Esophagus muscularis mucosa (tissue), 4 donors: ENCODE results near the gene ZNF584. TPM values are rescaled to one million over a fixed set of nuclear protein-coding genes. Genes with fewer than 3 reads are reported as not detected.
A peak's percentile ranks its signal among the peaks of the same experiment; 100 is the strongest.

Experiments used
- DNase-seq: peaks from one replicate; pipeline ENCODE4 v3.0.0-alpha.2; 2017; ENCODE audit errors: extremely low spot score
- H3K27ac ChIP-seq, 4 donors: fragments of 200-600 bp; sonication (generic); replicated peaks in 1 of 4; 1 replicate in 3 of 4; 2 replicates in 1 of 4; pipeline ENCODE4 v1.5.1; 2016 to 2019; ENCODE audit warnings: mild to moderate bottlenecking in 1 of 4
- H3K27me3 ChIP-seq, 4 donors: fragments of 200-600 bp; sonication (generic); one replicate each; pipeline versions ENCODE4 v1.5.1 to v1.6.0; 2016 to 2019
- H3K36me3 ChIP-seq, 4 donors: fragments of 200-600 bp; sonication (generic); one replicate each; pipeline ENCODE4 v1.5.1; 2016 to 2019
- H3K4me1 ChIP-seq, 4 donors: fragments of 200-600 bp; sonication (generic); one replicate each; pipeline ENCODE4 v1.5.1; 2016 to 2019
- H3K4me3 ChIP-seq, 4 donors: fragments of 200-600 bp; sonication (generic); 1 replicate in 2 of 4; 2 replicates in 2 of 4; pipeline ENCODE4 v1.5.1; 2016 to 2019; ENCODE audit warnings: mild to moderate bottlenecking in 4 of 4, moderate library complexity in 1 of 4
- H3K9me3 ChIP-seq, 4 donors: fragments of 200-600 bp; sonication (generic); 1 replicate in 3 of 4; 2 replicates in 1 of 4; pipeline ENCODE4 v1.5.1; 2016 to 2019
- EP300 ChIP-seq: sonication (generic); formaldehyde crosslinking; IDR thresholded peaks from one replicate; pipeline ENCODE4 v1.6.1; 2017; ENCODE audit warnings: antibody characterized with exemption
- POLR2A ChIP-seq: fragments of 450-650 bp; IDR thresholded peaks from one replicate; pipeline ENCODE4 v1.6.1; 2017; ENCODE audit warnings: antibody characterized with exemption, moderate library complexity, mild to moderate bottlenecking, low read depth
- POLR2AphosphoS5 ChIP-seq, 2 donors: sonication (generic); formaldehyde crosslinking; IDR thresholded peaks; one replicate each; pipeline ENCODE4 v1.6.1; 2017; ENCODE audit warnings: antibody characterized with exemption in 2 of 2
- WGBS: methylation state at CpG from one replicate; pipeline ENCODE4 v1.1.5; 2018; 5-methylcytosine and 5-hydroxymethylcytosine counted together
- intact Hi-C: fragments of 100-400 bp; cut with DNase I; formaldehyde crosslinking; loops from one replicate; pipeline ENCODE4 v1.15.1; 2023
- total RNA-seq, 4 donors: library from RNA; depleted of rRNA; stranded (reverse); fragments of >200 nt; gene quantifications; one replicate each; pipeline versions ENCODE4 v1.1.0 to v1.2.1, GENCODE V29; 2016
- TF ChIP-seq, protein P1 (sequence below), 3 experiments: fragments of 200-600 bp in 2 of 3; fragments of 450-650 bp in 1 of 3; sonication (generic) in 2 of 3; IDR thresholded peaks; one replicate each; pipeline ENCODE4 v1.5.1; 2017 to 2019; ENCODE audit warnings: antibody characterized with exemption in 3 of 3, mild to moderate bottlenecking in 2 of 3, moderate library complexity in 1 of 3

ZNF584 gene
- total RNA-seq, 4 donors from 2014 or later = 11.6 to 24.2 (median 18.9) TPM

DNA sequence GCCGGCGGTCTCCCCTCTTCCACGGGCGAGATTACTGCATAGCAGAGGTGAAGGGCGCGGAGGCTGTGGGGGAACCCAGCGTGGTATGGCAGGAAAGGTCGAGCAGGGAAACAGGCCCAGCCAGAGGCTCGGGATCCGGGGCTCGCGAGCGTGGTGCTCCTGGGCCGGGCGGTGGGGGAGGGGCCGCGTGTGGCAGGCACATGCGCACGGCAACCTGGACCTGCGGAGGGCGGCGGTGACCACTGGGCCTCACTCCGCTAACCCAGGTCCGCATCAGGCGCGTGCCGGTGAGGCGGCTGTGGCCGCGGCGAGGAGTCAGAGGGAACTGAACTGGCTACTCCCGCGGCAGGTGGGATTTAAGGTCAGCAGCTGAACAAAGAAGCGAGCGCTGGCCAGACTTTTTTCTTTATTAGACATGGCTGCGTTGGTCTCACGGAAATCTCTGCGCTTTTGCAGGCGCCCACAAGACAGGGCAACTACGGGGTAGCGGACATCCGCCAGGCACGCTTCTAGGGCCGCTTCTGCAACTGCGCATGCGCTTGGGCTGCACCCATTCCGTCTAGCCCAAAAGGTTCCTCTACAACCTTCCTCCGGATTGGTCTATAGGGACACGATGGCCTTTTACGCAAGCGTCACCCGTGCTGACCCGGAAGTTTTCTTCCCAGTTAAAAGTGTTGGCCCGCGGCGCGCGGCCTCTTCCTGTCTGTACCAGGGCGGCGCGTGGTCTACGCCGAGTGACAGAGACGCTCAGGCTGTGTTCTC lies 21.7 kb upstream of the ZNF584 start, which contains the start of gene RPS5:
RPS5 (plus strand) TSS at position 694 of the 762 bp plus-strand sequence. CDS start 869 bp downstream, outside the sequence.
- peak within 1 kb of the TSS; percentile 95 to 99 (median 98) for H3K27ac ChIP-seq
- peaks cover 22 to 39% (median 31%) of the 10 kb centered on the region in 4 donors for H3K36me3 ChIP-seq
- no peaks in the 10 kb centered on the region for H3K27me3 ChIP-seq
- 0% methylated on average over 10 of the region's 64 CpGs for WGBS
- no peaks in the 10 kb centered on the region for H3K9me3 ChIP-seq
- peak within 1 kb of the TSS; percentile 75 to 87 (median 80) for H3K4me3 ChIP-seq
- peak; percentile 70 for TF ChIP-seq POLR2A
- TF ChIP-seq POLR2AphosphoS5 (IDR thresholded peaks at IDR 0.05) = peak; percentile 92 to 94
- TF ChIP-seq EP300 = no peak
- peaks cover 35 to 62% (median 53%) of the 10 kb centered on the region in 4 donors for H3K4me1 ChIP-seq
- peak; percentile 99 for DNase-seq
- intact Hi-C loops = no loop called here

DNA sequence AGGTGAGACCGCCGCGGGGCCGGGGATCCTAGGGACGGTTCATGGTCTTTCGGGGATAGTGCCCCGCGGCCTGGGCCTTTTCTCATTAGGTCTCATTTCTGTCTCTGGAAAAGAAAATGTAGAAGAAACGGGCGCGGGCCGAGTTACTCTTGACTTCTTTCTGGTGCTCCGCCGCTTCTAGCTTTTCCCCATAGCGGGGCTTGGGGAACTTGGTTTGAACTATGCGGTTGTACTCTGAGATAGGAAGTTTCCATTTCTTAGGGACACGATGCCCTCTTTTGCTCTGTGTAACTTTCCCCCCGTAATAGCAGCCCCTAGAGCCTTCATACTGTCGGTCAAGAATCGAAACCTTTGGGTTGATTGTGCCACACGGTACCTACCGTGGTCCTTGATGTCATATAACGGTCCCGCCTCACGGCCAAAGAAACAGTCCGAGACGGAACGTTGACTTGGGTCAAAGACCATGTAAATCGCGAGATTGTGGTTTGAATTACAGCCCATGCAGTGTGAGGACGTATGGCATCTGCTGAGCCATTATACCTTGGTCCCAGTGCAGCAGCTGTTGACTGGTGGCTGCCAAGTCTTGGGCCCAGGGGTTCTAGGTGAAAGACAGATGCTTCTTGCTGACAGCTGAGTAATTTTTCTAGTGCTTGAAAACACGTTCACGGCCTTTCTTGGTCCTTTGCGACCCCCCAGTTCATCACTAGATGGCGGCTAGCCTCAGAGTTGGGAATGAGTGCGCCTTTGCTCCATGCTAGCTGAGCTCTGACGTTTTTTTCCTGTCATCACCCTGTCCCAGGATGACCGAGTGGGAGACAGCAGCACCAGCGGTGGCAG lies 20.9 kb upstream of the ZNF584 start:
- peaks cover 31 to 54% (median 47%) of the 10 kb centered on the region in 4 donors for H3K4me1 ChIP-seq

DNA sequence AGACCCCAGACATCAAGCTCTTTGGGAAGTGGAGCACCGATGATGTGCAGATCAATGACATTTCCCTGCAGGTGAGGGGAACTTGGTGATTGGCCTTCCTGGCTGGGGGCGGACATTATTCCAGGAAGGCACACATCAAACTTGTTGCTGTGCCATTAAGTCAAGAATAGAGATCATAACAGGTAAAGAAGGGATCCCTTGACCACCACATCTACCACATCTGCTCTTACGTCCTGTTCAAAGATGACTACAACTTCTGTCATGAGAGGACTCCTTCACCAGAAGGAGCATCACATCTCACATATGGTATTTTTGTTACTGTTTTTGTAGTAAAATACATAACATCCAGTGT lies 20.3 kb upstream of the ZNF584 start:
- 82% methylated on average over 3 of the region's 3 CpGs for WGBS
- Histone ChIP-seq H3K27me3 (no peaks in the 10 kb centered on the region), H3K4me1 (peaks cover 31 to 50% (median 47%) of the 10 kb centered on the region in 4 donors), H3K36me3 (peaks cover 33 to 53% (median 41%) of the 10 kb centered on the region in 4 donors), H3K27ac (no peak overlapping the region), H3K9me3 (no peaks in the 10 kb centered on the region), H3K4me3 (peak overlapping the region; percentile 75 to 87 (median 80))
- intact Hi-C loops = no loop called here
- no peak for DNase-seq
- TF ChIP-seq, protein P1, sequence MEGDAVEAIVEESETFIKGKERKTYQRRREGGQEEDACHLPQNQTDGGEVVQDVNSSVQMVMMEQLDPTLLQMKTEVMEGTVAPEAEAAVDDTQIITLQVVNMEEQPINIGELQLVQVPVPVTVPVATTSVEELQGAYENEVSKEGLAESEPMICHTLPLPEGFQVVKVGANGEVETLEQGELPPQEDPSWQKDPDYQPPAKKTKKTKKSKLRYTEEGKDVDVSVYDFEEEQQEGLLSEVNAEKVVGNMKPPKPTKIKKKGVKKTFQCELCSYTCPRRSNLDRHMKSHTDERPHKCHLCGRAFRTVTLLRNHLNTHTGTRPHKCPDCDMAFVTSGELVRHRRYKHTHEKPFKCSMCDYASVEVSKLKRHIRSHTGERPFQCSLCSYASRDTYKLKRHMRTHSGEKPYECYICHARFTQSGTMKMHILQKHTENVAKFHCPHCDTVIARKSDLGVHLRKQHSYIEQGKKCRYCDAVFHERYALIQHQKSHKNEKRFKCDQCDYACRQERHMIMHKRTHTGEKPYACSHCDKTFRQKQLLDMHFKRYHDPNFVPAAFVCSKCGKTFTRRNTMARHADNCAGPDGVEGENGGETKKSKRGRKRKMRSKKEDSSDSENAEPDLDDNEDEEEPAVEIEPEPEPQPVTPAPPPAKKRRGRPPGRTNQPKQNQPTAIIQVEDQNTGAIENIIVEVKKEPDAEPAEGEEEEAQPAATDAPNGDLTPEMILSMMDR (IDR thresholded peaks at IDR 0.05) = no peak
- TF ChIP-seq EP300 (no peak), POLR2A (no peak)

More for the DNA sequence above, 20.9 kb upstream of the ZNF584 start:
- Histone ChIP-seq H3K9me3 (no peaks in the 10 kb centered on the region), H3K4me3 (peak overlapping the region; percentile 75 to 87 (median 80)), H3K36me3 (peaks cover 27 to 47% (median 35%) of the 10 kb centered on the region in 4 donors), H3K27me3 (no peaks in the 10 kb centered on the region), H3K27ac (peak overlapping the region; percentile 95 to 99 (median 98))
- intact Hi-C loops = no loop called here
- TF ChIP-seq, protein P1 (IDR thresholded peaks at IDR 0.05) = no peak
- no peak for TF ChIP-seq EP300
- no peak for TF ChIP-seq POLR2AphosphoS5 (IDR thresholded peaks at IDR 0.05)
- TF ChIP-seq POLR2A = no peak
- 9% methylated on average over 38 of the region's 39 CpGs for WGBS
- DNase-seq = no peak

DNA sequence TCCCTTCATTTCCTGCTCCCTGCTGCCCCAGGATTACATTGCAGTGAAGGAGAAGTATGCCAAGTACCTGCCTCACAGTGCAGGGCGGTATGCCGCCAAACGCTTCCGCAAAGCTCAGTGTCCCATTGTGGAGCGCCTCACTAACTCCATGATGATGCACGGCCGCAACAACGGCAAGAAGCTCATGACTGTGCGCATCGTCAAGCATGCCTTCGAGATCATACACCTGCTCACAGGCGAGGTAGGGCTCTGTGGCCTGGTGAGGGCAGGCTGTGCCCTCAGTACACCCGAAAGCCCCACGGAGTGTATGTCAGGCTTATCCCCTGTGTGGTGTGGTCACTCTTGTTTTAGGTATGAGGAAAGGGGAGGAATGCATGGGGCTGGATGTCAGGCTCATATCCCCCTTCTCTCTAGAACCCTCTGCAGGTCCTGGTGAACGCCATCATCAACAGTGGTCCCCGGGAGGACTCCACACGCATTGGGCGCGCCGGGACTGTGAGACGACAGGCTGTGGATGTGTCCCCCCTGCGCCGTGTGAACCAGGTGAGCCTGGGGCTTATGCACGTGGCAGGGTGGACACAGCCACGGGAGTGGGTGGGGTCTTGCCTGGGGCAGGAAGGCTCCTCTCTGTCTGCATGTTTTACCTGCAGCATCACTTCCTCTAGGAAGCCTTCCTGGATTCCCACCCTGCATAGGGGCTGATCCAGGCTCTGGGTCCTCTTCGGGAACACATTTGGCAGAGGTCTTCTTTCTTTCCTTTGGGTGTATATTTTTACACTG lies 15.3 kb upstream of the ZNF584 start:
- TF ChIP-seq POLR2AphosphoS5 (IDR thresholded peaks at IDR 0.05) = no peak
- no peak for TF ChIP-seq EP300
- no peak for TF ChIP-seq POLR2A
- TF ChIP-seq, protein P1 (IDR thresholded peaks at IDR 0.05) = no peak

More for the DNA sequence above, 15.3 kb upstream of the ZNF584 start:
- no peaks in the 10 kb centered on the region for H3K9me3 ChIP-seq
- H3K4me3 ChIP-seq = no peak overlapping the region
- intact Hi-C loops = no loop called here
- WGBS = 95% methylated on average over 16 of the region's 26 CpGs
- no peak for DNase-seq
- H3K27ac ChIP-seq = no peak overlapping the region
- H3K4me1 ChIP-seq = peaks cover 16 to 40% (median 39%) of the 10 kb centered on the region in 4 donors
- peaks cover 50 to 74% (median 63%) of the 10 kb centered on the region in 4 donors for H3K36me3 ChIP-seq
- peaks cover 0 to 29% (median 15%) of the 10 kb centered on the region in 4 donors for H3K27me3 ChIP-seq
